ENCODE results near the gene CATSPERD.
A peak's percentile ranks its signal among the peaks of the same experiment; 100 is the strongest.

CATSPERD gene

DNA sequence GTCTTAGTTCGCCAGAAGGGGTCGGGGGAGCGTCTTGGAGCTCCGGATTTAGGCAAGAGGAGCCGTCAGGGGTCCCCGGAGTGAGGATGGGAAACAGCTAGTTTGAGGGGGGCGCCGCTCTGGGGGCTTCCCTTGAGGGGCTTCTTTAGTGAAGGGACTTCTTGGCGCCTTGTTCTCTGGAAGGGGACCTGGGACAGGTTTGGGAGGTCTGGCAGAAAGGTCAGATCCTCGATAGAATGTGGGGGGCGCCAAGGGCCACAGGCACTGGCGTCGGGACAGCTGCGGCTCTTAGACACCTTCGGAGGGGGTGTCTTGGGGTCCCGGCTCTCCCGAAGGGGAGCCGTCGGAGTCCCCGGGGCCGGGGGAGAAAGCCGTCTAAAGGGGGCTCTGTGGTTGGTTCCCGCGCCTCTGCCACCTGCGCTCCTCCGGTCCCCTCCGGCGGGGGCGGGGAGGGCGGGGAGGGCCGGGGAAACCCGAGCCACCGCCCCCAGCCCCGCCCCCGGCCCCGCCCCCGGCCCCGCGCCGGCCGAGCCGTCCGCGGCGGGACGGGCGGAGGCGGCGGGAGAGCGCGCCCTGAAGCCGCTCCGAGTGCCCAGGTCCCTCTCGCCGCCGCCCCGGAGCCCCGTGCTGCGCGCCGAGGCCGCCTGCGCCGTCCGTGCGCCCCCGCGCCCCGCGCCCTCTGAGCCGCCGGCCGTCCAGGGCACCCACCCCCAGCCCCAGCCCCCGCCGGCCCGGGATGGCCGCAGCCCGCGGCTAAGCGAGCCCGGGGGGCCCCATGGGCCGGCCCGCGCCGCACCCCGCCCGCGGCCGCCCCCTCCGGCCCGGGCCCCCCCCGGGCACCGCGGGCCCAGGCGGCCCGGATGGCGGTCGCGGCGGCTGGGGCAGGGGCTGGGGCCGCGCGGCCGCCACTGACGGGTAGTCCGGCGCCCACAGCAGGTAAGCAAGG lies 84.4 kb downstream of the CATSPERD start, which contains the start of gene NRTN:
TSS of gene NRTN (plus strand) at position 552 of the 946 bp plus-strand sequence. CDS start 19,099 bp downstream, outside the sequence.
- DNase-seq (ENCODE audit: low read depth), result peak; percentile 53

DNA sequence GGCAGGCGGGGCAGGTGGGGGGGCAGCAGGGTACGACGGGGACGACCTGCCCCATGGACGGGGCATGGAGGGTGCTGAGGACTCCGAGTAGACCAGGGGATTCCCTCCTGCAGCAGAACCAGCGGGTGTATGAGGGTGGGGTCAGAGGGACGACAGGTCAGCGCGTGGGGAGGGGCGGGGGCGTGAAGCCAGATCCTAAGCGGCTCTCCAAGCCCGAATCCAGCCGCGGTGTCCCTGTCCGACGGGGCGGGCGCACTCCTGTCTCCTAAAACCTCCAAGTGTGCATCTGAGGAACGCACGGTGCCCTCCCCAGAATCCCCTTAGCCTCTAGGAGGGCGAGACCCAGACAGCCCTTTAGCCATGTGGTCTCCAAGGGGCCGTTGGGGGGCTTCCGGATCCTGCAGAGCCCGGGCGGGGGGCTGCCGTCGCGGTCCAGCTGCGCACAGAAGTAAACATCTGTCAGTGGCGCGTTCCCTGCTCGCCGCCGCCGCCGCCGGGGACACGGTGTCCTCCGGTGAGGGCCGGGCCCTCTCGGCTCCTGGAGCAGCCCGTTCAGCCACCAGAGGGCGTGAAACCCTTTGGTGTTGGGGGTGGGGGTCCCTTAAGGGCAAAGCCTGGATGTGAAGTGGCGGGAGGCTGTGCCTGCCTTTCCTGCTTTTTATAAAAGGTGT lies 85.2 kb downstream of the CATSPERD start:
- DNase-seq (ENCODE audit: low read depth), result peak; percentile 45

DNA sequence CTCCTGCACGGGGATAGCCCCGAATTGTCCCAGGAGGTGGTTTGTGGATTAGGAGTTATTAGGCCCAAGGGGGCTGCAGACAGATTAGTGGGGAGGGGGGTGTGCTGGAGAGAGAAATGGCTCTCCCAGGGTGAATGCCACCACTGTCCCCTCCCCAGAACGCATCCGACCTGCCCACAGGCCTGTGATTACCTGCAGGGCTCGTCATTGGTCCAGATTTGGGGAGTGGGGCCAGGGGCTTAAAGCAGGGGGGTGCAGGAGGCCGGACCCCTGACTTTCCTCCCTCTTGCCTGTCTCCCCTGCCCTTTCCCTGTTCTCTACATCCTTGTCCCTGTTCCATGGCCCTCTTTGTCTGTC lies 85.7 kb downstream of the CATSPERD start:
- no peak for DNase-seq (ENCODE audit: low read depth)

DNA sequence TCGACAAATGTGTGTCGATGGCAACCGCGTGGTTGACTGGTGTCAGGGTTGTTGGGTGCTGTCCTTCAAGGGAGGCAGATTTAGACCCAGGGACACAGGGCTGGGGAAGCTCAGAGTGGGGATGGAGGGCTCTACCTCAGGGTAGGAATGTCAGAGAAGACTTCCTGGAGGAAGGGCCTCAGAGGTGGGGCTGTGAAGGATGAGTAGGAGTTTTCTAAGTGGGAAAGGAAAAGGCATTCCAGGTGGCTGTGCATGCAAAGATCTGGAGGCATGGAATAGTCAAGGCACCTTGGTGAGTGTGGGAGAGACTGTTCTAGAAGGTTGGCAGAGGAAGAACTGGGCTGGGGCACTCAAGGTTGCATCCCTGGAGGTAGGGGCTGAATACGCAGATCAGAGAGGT lies 86.5 kb downstream of the CATSPERD start:
- no peak for DNase-seq (ENCODE audit: low read depth)

DNA sequence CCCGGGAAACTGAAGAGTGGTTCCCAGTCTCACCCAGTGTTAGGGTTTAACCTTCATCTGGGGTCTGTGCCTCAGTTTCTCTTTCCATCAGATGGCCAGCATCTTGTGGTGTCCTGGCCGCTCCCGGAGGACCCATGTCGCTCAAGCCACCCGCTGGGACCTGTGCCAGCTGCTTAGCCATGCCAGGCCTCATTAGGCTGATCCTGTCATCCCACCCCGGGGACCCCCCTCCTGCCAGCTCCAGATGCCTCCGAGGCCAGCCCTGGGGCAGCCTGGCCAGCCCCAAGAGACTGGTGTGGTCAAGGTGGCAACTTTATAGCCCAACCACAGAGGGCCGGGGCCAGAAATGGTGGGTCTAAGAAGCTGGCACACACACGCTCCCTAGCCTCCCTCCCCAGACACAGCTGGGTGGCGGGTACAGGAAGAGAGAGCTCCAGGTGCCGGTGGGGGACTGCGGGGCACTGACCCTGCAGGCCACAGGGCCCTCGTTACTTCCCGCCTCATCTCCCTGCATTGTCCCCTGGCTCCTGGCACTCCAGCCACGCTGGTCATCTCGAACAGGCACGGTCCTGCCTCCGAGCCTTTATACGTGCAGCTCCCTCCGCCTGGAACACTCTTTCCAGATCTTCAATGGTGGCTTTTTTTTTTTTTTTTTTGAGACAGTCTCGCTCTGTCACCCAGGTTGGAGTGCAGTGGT lies 87.8 kb downstream of the CATSPERD start:
- no peak for DNase-seq (ENCODE audit: low read depth)

DNA sequence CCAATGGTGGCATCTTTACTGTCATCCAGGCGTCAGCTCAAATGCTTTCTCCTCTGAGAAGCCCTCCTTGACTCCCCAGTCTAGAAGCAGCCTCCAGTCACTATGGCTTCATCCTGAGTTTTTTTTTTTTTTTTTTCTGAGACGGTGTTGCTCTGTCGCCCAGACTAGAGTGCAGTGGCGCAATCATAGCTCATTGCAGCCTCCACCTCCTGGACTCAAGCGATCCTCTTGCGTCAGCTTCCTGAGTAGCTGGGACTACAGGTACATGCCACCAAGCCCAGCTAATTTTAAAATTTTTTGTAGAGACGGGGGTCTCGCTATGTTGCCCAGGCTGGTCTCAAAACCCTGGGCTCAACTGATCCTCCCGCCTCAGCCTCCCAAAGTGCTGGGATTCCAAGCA lies 88.6 kb downstream of the CATSPERD start:
- no peak for DNase-seq (ENCODE audit: low read depth)

DNA sequence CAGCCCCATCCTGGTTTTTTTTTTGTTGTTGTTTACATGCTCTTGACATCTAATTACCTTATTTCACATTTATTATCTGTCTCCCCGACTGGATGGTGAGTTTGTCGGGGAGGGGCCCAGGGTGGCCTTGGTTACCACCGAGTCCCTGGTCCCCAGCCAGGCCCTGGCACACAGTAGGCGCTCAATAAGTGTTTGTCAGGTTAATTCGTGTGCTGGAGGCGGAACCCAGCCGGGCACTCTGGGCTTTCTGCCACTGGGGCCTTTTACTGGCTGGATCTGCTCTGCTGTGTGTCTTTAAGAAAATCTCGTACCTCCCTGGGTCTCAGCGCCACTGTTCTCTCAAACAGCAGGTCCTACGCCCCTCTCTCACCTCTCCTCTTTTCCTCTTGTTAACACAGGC lies 89.0 kb downstream of the CATSPERD start:
- DNase-seq (ENCODE audit: low read depth), result no peak

DNA sequence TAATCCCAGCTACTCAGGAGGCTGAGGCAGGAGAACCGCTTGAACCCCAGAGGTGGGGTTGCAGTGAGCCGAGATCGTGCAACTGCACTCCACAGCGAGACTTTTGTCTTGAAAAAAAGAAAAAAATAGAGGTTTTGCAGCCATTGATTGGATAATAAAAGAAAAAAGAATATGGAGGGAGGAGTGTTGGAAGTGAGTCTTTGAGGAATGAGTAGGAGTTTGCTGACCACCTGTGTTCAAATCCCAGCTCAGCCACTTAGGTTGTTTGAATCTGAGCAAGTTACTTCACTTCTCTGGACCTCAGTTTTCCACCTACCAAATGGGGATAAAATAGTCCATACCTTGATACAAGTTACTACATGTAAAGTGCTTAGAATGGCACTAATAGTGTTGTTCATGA lies 90.7 kb downstream of the CATSPERD start:
- no peak for DNase-seq (ENCODE audit: low read depth)

DNA sequence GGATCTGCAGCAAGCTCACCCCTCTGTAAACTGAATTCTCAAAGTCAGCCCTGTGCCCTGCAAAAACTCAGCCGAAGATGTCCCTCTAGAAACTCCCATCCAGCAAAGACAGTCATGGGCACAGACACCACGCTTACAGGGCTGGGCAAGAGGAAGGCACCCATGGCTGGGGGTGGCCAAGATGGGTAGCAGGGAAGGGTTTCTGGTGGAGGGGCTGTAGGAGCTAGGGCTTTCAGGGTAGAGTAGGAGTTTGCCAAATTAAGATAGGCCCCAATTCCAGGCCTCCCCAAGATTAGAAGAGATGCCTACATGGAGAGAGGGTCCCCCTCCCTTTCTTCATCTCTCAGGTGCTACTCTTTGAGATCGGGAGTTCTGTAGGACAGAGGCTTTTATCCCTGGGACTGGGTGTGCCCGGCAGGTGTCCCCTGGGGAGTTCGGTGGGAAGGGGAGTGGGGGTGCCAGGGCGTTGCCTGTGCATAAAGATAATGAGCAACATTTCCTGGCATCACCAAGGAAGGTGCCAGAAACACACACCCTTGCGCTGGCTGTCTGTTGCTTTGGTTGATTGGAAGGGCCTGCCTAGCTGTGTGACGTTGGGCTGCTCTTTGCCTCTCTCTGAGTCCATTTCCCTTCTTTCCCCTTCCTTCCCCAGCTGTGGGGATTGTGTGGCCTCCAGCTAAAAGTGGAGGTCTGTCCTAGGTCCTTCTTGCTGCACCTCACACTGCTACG lies 93.8 kb downstream of the CATSPERD start:
- no peak for DNase-seq (ENCODE audit: low read depth)

DNA sequence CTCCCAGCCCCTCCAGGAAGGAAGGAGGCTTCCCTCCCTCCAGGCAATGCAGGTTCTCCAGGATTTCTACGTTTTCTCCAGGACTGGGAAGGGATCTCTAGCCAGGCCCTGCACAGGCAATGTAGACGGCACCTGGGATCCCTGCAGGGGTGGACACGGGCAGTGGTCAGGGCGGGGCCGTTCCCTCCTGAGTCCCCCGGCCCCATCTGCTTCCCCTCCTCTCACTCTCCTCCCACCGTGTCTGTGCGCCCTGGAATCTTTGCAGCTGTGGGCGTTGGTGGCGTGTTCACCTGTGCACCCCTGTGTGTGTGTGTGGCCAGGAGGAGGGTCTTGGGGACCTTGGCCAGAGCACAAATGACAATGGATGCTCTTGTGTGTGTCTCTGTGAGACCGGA lies 94.4 kb downstream of the CATSPERD start:
- no peak for DNase-seq (ENCODE audit: low read depth)

DNA sequence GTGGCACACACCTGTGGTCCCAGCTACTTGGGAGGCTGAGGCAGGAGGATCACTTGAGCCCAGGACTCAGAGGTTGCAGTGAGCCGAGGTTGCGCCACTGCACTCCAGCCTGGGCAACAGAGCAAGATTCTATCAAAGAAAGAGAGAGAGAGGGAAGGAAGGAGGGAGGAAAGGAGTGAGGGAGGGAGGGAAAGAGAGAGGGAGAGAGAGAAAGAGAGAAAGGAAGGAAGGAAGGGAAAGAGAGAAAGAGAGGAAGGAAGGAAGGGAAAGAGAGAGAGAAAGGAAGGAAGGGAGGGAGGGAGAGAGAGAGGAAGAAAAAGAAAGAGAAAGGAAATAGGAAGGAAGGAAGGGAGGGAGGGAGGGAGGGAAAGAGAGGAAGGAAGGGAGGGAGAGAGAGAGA lies 96.8 kb downstream of the CATSPERD start:
- no peak for DNase-seq (ENCODE audit: low read depth)

DNA sequence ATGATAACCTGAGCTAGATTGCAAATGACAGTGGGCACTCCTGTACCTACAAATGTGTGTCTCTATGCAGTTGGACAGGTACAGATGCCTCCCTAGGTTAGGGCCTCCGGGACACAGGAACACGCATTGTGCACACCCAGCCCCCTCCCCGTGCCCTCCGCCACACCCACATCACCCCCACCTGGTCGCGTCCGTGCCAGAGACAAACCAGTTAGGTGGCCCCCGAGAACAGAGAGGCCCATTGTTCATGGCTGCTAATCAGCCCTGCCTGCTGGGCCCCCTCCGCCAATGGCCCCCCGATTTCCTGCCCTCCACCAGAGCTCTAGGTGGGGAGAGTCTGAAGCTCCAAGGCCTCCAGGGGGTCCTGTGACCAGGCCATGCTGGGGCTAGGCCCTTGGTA lies 98.2 kb downstream of the CATSPERD start:
- DNase-seq (ENCODE audit: low read depth), result no peak

DNA sequence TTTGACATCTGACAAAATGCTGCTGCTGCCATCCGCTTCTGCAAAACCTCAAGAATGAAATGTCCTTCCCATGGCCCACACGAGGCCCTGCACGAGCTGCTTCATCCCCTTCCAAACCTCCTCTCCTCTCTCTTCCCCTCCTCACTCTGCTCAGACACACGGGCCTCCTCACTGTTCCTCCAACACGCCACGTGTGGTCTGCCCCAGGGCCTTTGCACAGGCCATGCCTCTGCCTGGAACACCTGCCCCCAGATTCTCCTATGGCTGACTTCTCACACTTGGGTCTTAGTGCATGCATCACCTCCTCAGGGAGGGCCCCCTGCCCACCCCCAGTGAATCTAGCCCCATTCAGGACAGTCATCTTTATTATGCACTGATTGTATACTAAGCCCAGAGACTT lies 100.3 kb downstream of the CATSPERD start:
- no peak for DNase-seq (ENCODE audit: low read depth)

DNA sequence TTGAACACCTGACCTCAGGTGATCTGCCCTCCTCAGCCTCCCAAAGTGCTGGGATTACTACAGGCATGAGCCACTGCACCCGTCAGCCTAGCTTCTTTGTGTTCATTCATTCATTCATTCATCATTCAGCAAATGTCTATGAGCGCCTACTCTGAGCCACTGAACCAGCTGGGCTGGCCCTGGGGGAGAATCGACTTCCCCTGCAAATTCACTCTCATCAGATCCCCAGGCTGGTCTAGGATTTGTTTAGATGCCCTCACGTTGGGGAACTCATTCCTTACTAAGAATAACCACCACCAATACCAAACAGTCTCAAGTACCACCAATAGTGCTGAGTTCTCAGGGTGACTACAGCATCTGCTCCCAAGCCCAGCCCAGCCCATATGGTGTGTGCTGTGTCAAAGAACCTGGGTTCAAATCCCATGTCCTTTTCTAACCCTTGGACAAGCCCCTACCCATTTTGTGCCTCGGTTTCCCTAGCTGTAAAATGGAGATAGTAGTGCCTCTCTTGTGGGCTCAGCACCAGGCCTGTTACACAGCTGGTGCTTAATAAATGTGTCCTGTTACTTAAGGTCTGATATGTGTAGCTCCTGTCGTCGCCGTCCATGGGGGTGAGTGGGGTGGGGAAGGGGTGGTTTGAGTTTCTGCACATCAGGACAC lies 101.2 kb downstream of the CATSPERD start:
- no peak for DNase-seq (ENCODE audit: low read depth)

DNA sequence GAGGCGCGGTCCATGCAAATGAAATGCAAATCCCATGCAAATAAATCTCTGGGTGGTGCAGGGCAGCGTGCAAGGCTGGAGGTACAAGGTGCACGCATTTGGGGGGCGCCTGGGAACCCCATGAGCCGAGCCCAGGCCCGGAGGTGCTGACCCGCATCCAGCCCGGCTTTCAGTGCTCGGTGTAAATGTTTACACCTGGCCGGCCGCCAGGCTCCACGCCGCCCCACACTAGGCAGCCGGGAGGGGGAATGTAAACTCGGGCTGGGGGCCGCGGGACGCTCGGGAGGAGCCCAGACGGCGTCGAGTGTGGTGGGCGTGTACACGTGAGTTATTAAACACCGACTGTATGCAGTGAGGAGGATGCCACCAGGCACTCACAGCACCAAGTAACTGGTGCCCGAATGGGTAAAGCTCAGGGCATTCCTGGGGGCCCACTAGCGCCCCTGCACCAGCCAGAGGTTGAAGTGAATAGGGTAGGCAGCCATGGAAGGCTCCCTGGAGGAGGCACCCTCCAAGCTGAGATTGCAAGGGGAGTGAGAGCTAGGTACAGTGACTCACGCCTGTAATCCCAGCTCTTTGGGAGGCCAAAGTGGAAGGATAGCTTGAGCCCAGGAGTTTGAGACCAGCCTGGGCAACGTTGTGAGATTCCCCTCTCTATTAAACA lies 101.9 kb downstream of the CATSPERD start:
- no peak for DNase-seq (ENCODE audit: low read depth)

DNA sequence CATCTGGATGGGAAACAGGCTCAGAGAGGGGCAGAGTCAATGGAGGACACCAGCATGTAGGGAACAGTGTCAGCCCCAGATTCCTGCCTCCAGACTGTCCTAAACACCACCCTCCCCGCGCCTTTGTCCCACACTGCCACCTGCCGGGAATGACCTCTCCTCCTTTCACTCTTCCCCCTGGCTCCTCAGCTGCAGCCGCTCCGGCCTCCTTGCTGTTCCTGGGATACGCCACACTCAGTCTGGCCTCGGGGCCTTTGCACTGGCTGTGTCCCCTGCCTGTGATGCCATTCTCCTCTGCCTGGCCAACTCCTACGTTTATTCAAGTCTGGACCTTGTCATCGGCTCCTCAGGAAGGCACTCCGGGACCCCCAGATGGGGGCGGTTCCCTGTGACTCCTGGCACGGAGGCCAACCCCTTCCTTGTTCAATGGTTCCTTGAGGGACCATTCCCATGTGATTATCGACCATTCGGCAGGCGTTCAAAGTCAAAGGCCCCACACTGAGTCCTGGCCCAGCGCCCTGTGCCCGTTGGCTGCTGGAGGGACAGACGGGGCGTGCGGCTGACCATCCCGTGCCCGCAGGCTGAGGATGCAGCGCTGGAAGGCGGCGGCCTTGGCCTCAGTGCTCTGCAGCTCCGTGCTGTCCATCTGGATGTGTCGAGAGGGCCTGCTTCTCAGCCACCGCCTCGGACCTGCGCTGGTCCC lies 103.3 kb downstream of the CATSPERD start:
- no peak for DNase-seq (ENCODE audit: low read depth)

DNA sequence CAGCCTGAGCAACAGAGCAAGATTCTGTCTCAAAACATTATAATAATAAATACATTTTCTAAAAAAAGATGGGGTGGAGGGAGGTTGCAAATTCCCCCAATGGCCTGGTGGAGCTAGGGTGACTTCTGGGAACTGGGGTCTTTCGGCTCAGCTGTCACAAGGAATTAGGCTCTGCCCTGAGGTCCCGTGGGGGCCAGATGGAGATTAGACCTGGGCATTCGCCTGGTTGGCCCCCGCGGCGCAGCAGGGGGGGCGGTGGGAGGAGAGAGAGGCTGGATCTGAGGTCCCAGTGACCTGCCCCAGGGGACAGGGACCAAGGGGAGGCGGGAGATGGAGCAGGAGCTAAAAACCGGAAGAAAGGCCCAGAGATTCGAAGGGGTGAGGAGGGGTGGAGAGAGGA lies 104.3 kb downstream of the CATSPERD start:
- DNase-seq (ENCODE audit: low read depth), result no peak

DNA sequence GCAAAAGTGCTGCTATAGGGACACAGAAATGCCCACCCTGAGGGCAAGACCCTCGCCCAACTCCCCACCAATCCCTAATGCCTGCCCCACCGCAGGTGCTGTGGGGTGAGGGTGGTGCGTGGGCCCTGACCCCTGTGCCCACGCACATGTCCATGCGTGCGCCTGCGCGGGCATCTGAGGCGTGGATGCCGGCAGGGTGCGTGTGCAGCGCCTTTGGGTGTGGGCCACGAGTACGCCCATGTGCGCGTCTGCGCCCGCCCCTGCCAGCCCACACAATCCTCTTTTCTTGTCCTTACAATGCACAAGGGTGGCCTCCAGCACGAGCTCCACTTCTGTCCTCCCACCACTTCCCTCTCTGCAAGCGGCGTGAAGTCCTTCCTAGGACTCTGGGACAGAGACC lies 104.7 kb downstream of the CATSPERD start:
- DNase-seq (ENCODE audit: low read depth), result no peak

DNA sequence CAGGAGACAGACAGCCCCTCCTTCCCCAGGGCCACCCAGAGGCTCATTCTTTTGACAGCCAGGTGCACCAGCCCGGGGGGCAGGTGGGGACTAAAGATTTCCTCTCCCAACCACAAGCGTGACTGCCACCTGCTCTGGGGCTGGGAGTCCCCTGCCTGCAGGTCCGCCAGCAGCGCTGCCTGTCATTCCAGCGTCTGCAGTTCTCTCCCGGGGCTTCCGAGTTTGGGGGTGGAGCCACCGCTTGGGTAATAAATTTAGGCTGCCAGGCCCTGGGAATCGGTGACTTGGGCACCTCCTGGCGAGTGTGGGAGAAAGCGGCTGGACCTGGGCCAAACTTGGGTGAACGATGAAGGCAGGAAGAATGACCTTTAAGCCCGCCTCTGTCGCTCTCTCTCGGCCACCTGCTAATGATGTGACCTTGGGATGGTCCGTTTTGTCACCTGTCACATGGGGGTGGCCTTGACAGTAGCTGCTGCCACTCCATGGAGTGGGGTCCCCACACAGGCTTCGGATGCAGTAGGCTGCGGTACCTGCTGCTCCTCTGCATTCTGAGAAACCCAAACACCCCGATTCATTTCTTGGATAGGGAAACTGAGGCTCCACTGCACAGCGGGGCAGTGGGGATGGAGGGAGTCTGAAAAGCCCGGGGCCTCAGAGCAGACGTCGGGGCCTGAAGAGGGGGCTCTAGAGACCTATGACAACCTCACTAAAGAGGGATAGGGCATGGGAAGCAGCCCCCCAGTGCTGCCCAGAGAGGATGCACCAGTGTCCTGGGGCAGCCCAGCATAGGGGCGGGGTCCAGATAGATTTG lies 106.3 kb downstream of the CATSPERD start:
- DNase-seq (ENCODE audit: low read depth), result no peak
